Panc1 (cell line): ENCODE measurements around the gene ADK.

Source experiments
- POLR2AphosphoS5 ChIP-seq: IDR thresholded peaks from 2 replicates; pipeline ENCODE4 v1.6.1; 2012; ENCODE audit warnings: mild to moderate bottlenecking, low read depth, low read length, moderate library complexity
- SIN3A ChIP-seq: IDR thresholded peaks from 2 replicates; pipeline ENCODE4 v1.6.1; 2012; ENCODE audit warnings: low read depth, mild to moderate bottlenecking, low read length, moderate library complexity, borderline replicate concordance; ENCODE audit not compliant: insufficient read depth
- TF ChIP-seq, protein P1 (sequence below): fragments of 450-650 bp; IDR thresholded peaks from 2 replicates; pipeline ENCODE4 v1.5.1; 2017; ENCODE audit warnings: mild to moderate bottlenecking
- TF ChIP-seq, protein P2 (sequence below), 2 experiments: IDR thresholded peaks; 2 replicates each; pipeline ENCODE4 v1.6.1; 2011 to 2012; ENCODE audit warnings: low read depth in 2 of 2, control low read depth in 1 of 2, low read length in 1 of 2, mild to moderate bottlenecking in 1 of 2, moderate library complexity in 1 of 2; ENCODE audit not compliant: insufficient read depth in 1 of 2

DNA sequence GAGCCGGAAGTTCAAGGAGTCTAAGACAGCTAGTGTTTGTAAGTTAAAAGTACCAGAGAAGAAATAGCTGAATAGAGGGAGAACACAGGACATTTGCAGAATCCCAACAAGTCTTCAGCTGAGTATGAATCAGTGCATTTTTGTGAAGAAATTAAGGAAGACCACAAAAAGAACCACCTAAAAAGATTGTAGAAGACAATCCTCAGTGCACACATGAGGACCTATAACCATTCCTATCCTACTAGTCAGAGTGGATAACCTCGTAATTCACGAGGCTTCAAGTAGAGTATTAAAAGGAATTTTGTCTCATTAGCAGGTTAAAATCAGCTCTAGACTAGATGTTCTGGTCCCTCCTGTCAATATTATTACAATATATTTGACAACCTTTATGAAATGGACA is 380.0 kb downstream of the ADK start:
- TF ChIP-seq, protein P1, sequence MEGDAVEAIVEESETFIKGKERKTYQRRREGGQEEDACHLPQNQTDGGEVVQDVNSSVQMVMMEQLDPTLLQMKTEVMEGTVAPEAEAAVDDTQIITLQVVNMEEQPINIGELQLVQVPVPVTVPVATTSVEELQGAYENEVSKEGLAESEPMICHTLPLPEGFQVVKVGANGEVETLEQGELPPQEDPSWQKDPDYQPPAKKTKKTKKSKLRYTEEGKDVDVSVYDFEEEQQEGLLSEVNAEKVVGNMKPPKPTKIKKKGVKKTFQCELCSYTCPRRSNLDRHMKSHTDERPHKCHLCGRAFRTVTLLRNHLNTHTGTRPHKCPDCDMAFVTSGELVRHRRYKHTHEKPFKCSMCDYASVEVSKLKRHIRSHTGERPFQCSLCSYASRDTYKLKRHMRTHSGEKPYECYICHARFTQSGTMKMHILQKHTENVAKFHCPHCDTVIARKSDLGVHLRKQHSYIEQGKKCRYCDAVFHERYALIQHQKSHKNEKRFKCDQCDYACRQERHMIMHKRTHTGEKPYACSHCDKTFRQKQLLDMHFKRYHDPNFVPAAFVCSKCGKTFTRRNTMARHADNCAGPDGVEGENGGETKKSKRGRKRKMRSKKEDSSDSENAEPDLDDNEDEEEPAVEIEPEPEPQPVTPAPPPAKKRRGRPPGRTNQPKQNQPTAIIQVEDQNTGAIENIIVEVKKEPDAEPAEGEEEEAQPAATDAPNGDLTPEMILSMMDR, result no peak
- TF ChIP-seq SIN3A, result no peak
- TF ChIP-seq, protein P2, sequence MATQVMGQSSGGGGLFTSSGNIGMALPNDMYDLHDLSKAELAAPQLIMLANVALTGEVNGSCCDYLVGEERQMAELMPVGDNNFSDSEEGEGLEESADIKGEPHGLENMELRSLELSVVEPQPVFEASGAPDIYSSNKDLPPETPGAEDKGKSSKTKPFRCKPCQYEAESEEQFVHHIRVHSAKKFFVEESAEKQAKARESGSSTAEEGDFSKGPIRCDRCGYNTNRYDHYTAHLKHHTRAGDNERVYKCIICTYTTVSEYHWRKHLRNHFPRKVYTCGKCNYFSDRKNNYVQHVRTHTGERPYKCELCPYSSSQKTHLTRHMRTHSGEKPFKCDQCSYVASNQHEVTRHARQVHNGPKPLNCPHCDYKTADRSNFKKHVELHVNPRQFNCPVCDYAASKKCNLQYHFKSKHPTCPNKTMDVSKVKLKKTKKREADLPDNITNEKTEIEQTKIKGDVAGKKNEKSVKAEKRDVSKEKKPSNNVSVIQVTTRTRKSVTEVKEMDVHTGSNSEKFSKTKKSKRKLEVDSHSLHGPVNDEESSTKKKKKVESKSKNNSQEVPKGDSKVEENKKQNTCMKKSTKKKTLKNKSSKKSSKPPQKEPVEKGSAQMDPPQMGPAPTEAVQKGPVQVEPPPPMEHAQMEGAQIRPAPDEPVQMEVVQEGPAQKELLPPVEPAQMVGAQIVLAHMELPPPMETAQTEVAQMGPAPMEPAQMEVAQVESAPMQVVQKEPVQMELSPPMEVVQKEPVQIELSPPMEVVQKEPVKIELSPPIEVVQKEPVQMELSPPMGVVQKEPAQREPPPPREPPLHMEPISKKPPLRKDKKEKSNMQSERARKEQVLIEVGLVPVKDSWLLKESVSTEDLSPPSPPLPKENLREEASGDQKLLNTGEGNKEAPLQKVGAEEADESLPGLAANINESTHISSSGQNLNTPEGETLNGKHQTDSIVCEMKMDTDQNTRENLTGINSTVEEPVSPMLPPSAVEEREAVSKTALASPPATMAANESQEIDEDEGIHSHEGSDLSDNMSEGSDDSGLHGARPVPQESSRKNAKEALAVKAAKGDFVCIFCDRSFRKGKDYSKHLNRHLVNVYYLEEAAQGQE (IDR thresholded peaks at IDR 0.05; ENCODE audit: insufficient read depth in 1 of 2, low read depth in 2 of 2, low read length in 1 of 2), result no peak
- TF ChIP-seq POLR2AphosphoS5, result no peak
